C4-2B (cell line): ENCODE data around the gene DIS3.

Experiments
- ZFX ChIP-seq: fragments of 450-650 bp; IDR thresholded peaks from 2 replicates; pipeline ENCODE4 v1.6.1; 2017
- TF ChIP-seq, protein P1 (sequence below): fragments of 450-650 bp; conservative IDR thresholded peaks from 2 replicates; pipeline ENCODE4 v1.5.1; 2017; ENCODE audit warnings: mild to moderate bottlenecking

DNA sequence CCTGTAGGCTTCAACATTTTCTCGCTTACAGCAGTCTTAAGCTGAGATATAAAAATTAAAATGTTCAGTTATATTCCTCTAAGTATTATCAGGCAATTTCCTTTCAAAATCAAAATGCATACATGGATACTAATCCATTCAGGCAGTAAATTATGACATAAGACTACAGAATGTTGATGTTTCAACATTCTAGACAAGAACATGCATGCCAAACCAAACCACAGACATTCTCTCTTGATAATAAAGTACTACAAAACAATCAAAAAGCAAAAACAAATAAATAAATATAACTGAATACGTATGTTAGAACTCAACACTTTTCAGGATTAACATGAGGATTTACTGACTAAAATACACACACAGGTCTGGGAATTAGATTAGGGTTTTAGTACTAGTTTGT, 7.7 kb downstream of the DIS3 start:
- TF ChIP-seq, protein P1, sequence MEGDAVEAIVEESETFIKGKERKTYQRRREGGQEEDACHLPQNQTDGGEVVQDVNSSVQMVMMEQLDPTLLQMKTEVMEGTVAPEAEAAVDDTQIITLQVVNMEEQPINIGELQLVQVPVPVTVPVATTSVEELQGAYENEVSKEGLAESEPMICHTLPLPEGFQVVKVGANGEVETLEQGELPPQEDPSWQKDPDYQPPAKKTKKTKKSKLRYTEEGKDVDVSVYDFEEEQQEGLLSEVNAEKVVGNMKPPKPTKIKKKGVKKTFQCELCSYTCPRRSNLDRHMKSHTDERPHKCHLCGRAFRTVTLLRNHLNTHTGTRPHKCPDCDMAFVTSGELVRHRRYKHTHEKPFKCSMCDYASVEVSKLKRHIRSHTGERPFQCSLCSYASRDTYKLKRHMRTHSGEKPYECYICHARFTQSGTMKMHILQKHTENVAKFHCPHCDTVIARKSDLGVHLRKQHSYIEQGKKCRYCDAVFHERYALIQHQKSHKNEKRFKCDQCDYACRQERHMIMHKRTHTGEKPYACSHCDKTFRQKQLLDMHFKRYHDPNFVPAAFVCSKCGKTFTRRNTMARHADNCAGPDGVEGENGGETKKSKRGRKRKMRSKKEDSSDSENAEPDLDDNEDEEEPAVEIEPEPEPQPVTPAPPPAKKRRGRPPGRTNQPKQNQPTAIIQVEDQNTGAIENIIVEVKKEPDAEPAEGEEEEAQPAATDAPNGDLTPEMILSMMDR: no peak
- no peak for TF ChIP-seq ZFX
